ENCODE data around the gene ENOX1. TPM values are rescaled to one million over a fixed set of nuclear protein-coding genes. Genes with fewer than 3 reads are reported as not detected.

Gene ENOX1
- total and polyA plus RNA-seq, 9 of the 15 experiments (the other 6 are each of a cell fraction or from before 2014, with no cell fraction given): not detected

DNA sequence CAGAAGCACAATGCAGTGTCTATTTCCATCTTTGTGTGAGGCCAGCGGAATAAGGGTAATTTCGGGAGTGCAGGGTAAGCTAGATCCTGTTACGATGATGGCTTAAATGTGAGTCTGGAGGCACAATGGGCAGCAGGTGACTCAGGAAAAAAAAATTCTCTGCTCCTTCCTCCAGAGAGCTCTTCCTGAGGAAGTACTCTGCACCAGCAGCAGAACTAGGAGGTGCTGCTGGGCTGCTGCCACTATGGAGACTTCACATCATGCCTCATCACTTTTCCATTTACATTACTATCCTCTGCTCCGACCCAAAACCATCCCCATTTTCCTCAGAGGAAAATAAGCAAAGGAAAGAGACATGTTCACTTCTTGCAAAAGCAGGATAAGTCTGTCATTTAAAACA, 481.4 kb downstream of the ENOX1 start:
- H3K4me2 ChIP-seq (ENCODE audit: insufficient read depth, low read length): no peak overlapping the region
- WGBS (ENCODE audit: insufficient coverage, low coverage, missing lambda C conversion rate): 2% methylated on average over 4 of the region's 4 CpGs
- TF ChIP-seq ZNF354B (CRISPR knock-in tag; IDR thresholded peaks at IDR 0.05): no peak
- no peak for TF ChIP-seq USF1 (CRISPR knock-in tag; IDR thresholded peaks at IDR 0.05)
- no peak for TF ChIP-seq EP400 (IDR thresholded peaks at IDR 0.05)
- TF ChIP-seq ZNF79 (CRISPR knock-in tag; IDR thresholded peaks at IDR 0.05; ENCODE audit: low read depth): no peak
- TF ChIP-seq NR2C2 (CRISPR knock-in tag; IDR thresholded peaks at IDR 0.05): no peak
- no peak for TF ChIP-seq NR2C2 (tag; IDR thresholded peaks at IDR 0.05)
- no peak for TF ChIP-seq STAG1 (CRISPR knock-in tag; IDR thresholded peaks at IDR 0.05; ENCODE audit: borderline replicate concordance)
- no peak for TF ChIP-seq PYGO2 (tag; IDR thresholded peaks at IDR 0.05)
- TF ChIP-seq CTCF (IDR thresholded peaks at IDR 0.05 in 2 of 3, conservative IDR thresholded peaks at IDR 0.05 in 1 of 3; ENCODE audit: insufficient read depth in 2 of 3, low read depth in 1 of 3, low read length in 3 of 3): no peak
- no peak for TF ChIP-seq ARNT (IDR thresholded peaks at IDR 0.05)
- no peak for TF ChIP-seq ZNF324 (CRISPR knock-in tag; IDR thresholded peaks at IDR 0.05)
- TF ChIP-seq, protein P1, sequence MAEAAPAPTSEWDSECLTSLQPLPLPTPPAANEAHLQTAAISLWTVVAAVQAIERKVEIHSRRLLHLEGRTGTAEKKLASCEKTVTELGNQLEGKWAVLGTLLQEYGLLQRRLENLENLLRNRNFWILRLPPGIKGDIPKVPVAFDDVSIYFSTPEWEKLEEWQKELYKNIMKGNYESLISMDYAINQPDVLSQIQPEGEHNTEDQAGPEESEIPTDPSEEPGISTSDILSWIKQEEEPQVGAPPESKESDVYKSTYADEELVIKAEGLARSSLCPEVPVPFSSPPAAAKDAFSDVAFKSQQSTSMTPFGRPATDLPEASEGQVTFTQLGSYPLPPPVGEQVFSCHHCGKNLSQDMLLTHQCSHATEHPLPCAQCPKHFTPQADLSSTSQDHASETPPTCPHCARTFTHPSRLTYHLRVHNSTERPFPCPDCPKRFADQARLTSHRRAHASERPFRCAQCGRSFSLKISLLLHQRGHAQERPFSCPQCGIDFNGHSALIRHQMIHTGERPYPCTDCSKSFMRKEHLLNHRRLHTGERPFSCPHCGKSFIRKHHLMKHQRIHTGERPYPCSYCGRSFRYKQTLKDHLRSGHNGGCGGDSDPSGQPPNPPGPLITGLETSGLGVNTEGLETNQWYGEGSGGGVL (CRISPR knock-in tag; IDR thresholded peaks at IDR 0.05): no peak
- TF ChIP-seq NR3C1 (CRISPR knock-in tag; IDR thresholded peaks at IDR 0.05): no peak
- TF ChIP-seq GTF2E2 (tag; IDR thresholded peaks at IDR 0.05): no peak
- TF ChIP-seq HMG20A (CRISPR knock-in tag; conservative IDR thresholded peaks at IDR 0.05): no peak
- TF ChIP-seq SFPQ (IDR thresholded peaks at IDR 0.05; ENCODE audit: low read depth, low read length): no peak
- ATAC-seq: no peak
- H3K4me3 ChIP-seq: no peak overlapping the region
- no peaks in the 10 kb centered on the region for H3K79me2 ChIP-seq (ENCODE audit: control insufficient read depth, insufficient read depth, low read length)
- H3K9me1 ChIP-seq (ENCODE audit: control insufficient read depth, insufficient read depth, low read length): no peaks in the 10 kb centered on the region
- H3K27ac ChIP-seq (ENCODE audit: extremely low read depth, low read depth, low read length): no peak overlapping the region
- in situ Hi-C loops (cut with MboI): no loop called here
- no peaks in the 10 kb centered on the region for H4K20me1 ChIP-seq (replicated peaks; ENCODE audit: control insufficient read depth, insufficient read depth, low read length)
- H3K9ac ChIP-seq (ENCODE audit: insufficient read depth in 1 of 2, low read depth in 2 of 2, low read length in 2 of 2): no peak overlapping the region
- FAIRE-seq: no peak
- ChIA-PET POLR2A (interaction anchor here (1.4 kb wide), 1 partner anchor 15 kb away, joined by 4 read pairs; no protein-coding TSS in a partner anchor), CTCF (ENCODE audit: low intra/inter-chr PET ratio) (no interaction called here)
- DNase-seq (ENCODE audit: extremely low read depth in 1 of 4, low spot score in 3 of 4): no peak
- no peaks in the 10 kb centered on the region for H3K36me3 ChIP-seq (ENCODE audit: control insufficient read depth, insufficient read depth, low read length)
- no peaks in the 10 kb centered on the region for H3K9me3 ChIP-seq (replicated peaks; ENCODE audit: control insufficient read depth, insufficient read depth, low read depth, low read length)
- no peaks in the 10 kb centered on the region for H3K4me1 ChIP-seq (replicated peaks in 1 of 2; ENCODE audit: control insufficient read depth in 2 of 2, insufficient read depth in 2 of 2, low read length in 2 of 2)
- intact Hi-C loops (cut with micrococcal nuclease): no loop called here
- H2AFZ ChIP-seq (ENCODE audit: low read depth, low read length): no peak overlapping the region
- no peaks in the 10 kb centered on the region; a peak in 1 of 5 replicates for H3K27me3 ChIP-seq (ENCODE audit: control insufficient read depth in 2 of 2, insufficient read depth in 2 of 2, low read length in 2 of 2)
- no TSS peak for BruUV-seq (replicated peaks)
